Measurements from ENCODE around the gene TBC1D10A. TPM values are rescaled to one million over a fixed set of nuclear protein-coding genes. Genes with fewer than 3 reads are reported as not detected.

The TBC1D10A gene
- total and polyA plus RNA-seq, 8 donors = 4.0 to 19.4 (median 7.6) TPM

DNA sequence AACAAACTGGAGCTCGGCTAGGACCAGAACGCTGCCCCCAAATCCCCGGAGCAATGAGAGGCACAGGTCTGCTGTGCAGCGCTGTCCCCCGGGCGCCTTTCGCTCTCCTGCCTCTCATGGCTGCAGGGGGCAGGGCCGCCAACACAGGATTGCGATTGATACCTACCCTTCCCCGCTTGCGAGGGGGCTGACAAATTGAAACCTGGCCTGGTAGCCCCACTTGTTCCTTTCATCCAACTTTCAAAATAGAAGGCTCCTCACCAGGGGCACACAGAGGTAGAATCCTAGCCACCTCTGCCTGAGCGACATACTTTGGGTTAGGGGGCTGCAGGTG is 36.8 kb downstream of the TBC1D10A start:
- 22 to 30% methylated on average over 12 of the region's 12 CpGs for WGBS, 2 donors
- Histone ChIP-seq H3K27ac (peak overlapping the region; percentile 46 to 80 (median 76)), H3K4me1 (peaks cover 10 to 23% (median 22%) of the 10 kb centered on the region in 3 donors), H3K27me3 (no peaks in the 10 kb centered on the region), H3K4me3 (peak overlapping the region in 3 of 4 donors; percentile 73 to 96 (median 85)), H3K36me3 (peaks cover 0 to 25% (median 3%) of the 10 kb centered on the region in 3 donors), H3K9me3 (no peaks in the 10 kb centered on the region)
- DNase-seq (no peak), ATAC-seq (peak; percentile 4 to 12 (median 8)), FAIRE-seq (no peak)
- intact Hi-C loops (cut with DNase I) = loop anchor here in 2 of 3 donors (5.0 kb wide), 2 partner anchors 92 to 97 kb away; partner anchors contain the start of gene RNF215 (in 1 of the 2)
- TF ChIP-seq, protein P1, sequence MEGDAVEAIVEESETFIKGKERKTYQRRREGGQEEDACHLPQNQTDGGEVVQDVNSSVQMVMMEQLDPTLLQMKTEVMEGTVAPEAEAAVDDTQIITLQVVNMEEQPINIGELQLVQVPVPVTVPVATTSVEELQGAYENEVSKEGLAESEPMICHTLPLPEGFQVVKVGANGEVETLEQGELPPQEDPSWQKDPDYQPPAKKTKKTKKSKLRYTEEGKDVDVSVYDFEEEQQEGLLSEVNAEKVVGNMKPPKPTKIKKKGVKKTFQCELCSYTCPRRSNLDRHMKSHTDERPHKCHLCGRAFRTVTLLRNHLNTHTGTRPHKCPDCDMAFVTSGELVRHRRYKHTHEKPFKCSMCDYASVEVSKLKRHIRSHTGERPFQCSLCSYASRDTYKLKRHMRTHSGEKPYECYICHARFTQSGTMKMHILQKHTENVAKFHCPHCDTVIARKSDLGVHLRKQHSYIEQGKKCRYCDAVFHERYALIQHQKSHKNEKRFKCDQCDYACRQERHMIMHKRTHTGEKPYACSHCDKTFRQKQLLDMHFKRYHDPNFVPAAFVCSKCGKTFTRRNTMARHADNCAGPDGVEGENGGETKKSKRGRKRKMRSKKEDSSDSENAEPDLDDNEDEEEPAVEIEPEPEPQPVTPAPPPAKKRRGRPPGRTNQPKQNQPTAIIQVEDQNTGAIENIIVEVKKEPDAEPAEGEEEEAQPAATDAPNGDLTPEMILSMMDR (IDR thresholded peaks at IDR 0.05) = no peak

DNA sequence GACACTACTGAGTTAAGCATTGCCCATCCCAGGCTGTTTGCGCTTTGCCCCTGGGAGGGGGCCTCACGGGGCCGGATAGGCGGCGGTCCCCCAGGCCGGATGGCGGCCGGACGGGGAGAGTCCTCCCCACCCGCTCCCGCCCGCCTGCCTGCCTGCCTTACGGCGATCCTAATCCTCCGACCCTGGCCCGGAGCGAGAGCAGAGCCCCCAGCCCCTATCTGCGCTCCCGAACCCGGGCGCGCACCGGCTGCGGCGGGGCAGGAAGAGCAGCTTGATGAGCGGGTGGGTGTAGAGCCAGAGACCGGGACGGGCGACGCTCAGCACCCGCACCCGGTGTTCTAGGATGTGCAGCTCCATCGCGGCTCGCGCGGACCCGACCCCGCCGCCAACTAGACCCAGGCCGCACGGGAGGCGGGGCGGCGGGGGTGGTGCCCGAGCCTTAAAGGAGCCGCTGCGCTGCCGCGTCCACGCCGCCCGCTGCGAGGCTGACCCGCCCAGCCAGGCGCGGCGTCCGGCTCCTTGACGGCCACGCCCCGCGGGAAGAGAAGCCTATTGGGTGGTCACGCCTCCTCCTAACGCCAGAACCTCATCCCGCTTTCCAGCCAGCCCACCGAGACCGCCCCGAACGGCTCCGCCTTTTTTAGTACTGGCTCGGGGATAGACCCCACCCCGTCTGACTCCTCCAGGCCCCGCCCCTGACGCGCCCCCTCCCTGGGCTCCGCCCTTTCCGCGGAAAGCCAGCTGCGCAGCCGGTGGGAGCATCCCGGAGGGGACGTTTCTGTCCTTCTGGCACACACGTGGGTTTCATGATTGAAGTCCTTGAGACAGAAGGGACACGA is 37.4 kb downstream of the TBC1D10A start, which contains the start of gene CASTOR1:
CASTOR1 (minus strand) TSS at position 365 of the 839 bp plus-strand sequence; CDS start at position 357, 8 bp downstream.
- FAIRE-seq = no peak
- WGBS, 2 donors = 0% methylated on average over 51 to 85 of the region's 85 CpGs

DNA sequence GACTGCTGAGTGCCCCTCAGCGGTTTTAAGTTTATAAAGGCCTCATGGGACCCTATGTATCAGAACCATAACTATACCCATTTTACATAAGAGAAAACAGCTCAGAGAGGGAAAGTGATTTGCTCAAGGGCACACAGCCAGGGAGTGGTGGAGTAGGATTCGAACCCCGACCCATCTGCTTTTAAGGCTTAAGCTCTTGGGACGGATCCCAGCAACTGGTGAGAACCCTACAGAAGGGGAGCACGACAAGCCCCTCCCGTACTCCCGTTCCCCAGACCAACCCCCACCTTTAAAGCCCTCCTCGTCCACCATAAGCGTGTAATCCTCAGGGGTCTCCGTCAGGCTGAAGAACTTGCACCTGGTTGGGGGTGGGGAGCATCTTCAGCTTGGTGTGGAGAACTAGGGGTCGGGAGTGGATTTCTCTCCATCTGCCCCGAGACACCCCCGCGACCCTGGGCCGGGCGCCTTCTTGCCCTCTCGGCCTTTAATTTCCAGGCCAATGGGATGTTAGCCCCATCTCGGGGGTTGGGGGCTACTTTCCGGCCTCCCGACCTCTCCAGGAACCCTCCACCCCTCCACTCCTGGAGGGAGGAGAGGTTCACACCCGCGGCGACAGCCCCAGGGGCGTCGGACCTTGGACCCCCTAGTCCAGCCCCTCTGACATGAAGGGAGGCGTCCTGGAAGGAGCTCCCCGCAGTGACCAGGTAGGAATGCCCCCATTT is 38.2 kb downstream of the TBC1D10A start:
- 11 to 14% methylated on average over 27 of the region's 27 CpGs for WGBS, 2 donors
- DNase-seq = peak in 2 of 6 donors; percentile 54 to 74
- ATAC-seq = no peak
- no peaks in the 10 kb centered on the region for H3K27me3 ChIP-seq
- FAIRE-seq = no peak
- intact Hi-C loops (cut with DNase I) = loop anchor here in 2 of 3 donors (5.0 kb wide), 2 partner anchors 94 to 99 kb away; partner anchors contain the start of gene RNF215 (in 1 of the 2)
- H3K4me1 ChIP-seq = peaks cover 10 to 23% (median 22%) of the 10 kb centered on the region in 3 donors
- H3K36me3 ChIP-seq = peaks cover 0 to 16% (median 3%) of the 10 kb centered on the region in 3 donors
- no peaks in the 10 kb centered on the region for H3K9me3 ChIP-seq
- H3K4me3 ChIP-seq = peak overlapping the region; percentile 73 to 96 (median 84)
- peak overlapping the region; percentile 68 to 80 (median 74) for H3K27ac ChIP-seq
- TF ChIP-seq, protein P1 (IDR thresholded peaks at IDR 0.05) = no peak

More for the DNA sequence above, 37.4 kb downstream of the TBC1D10A start, which contains the start of gene CASTOR1:
- TF ChIP-seq, protein P1 (IDR thresholded peaks at IDR 0.05) = no peak
- peak; percentile 86 to 88 (median 86) for ATAC-seq
- peaks cover 10 to 23% (median 22%) of the 10 kb centered on the region in 3 donors for H3K4me1 ChIP-seq
- peak within 1 kb of the TSS; percentile 68 to 80 (median 76) for H3K27ac ChIP-seq
- peak within 1 kb of the TSS; percentile 73 to 96 (median 84) for H3K4me3 ChIP-seq
- peaks cover 0 to 22% (median 3%) of the 10 kb centered on the region in 3 donors for H3K36me3 ChIP-seq
- H3K9me3 ChIP-seq = no peaks in the 10 kb centered on the region
- no peaks in the 10 kb centered on the region for H3K27me3 ChIP-seq
- DNase-seq = peak; percentile 95 to 99 (median 98)
- intact Hi-C loops (cut with DNase I) = loop anchor here in 2 of 3 donors (5.0 kb wide), 2 partner anchors 93 to 98 kb away; partner anchors contain the start of gene RNF215 (in 1 of the 2)

DNA sequence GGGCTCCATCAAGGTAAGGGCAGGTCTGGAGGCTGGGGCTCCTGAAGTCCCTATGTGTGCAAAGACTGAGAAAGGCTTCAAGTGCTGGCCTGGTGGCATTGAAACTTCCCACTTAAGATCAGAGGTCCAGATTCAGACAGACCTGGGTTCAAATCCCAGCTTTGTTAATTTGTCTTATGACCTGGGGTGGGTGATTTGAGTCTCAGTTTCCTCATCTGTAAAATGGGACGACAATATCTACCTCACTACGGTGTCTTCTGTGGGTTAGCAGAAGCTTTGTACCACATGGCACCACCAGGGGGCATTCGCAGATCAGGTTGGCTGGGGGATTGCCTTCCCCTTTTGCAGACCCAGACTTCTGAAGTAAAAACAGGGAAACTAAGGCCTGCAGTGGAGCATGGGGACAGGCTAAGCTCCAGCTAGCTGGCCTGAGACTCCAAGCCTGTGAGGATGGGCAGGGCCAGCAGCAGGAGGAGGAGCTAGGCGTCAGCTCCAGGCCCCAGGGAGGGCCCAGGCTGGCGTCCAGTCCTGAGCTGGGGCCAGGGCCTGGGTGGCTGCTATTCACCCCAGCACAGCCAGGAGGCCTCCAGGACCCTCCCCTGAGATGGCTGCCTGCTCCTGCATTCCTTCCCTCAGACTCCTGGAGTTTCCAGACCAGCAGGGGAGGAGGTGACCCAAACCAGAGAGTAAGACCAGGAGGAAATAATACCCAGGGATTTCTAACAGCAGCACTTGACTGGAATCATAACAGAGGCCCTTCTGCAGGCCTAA is 38.9 kb downstream of the TBC1D10A start:
- WGBS, 2 donors = 13 to 21% methylated on average over 5 of the region's 5 CpGs
- DNase-seq = peak; percentile 80 to 92 (median 84)
- Histone ChIP-seq H3K27ac (peak overlapping the region in 3 of 4 donors; percentile 16 to 76 (median 19)), H3K36me3 (peaks cover 0 to 9% (median 2%) of the 10 kb centered on the region in 3 donors), H3K27me3 (no peaks in the 10 kb centered on the region), H3K4me1 (peaks cover 10 to 23% (median 22%) of the 10 kb centered on the region in 3 donors), H3K9me3 (no peaks in the 10 kb centered on the region), H3K4me3 (peak overlapping the region in 3 of 4 donors; percentile 83 to 96 (median 85))
- FAIRE-seq = peak; percentile 57
- peak; percentile 56 to 73 (median 68) for ATAC-seq
- intact Hi-C loops (cut with DNase I) = loop anchor here in 2 of 3 donors (5.0 kb wide), 2 partner anchors 94 to 99 kb away; partner anchors contain the start of gene RNF215 (in 1 of the 2)
- TF ChIP-seq, protein P1 (IDR thresholded peaks at IDR 0.05) = peak; percentile 52 to 61 (median 56)

Measured in pancreas (tissue), 10 donors.